T-helper 9 cell (primary cell): ENCODE results near the gene SIGMAR1.

ENCODE experiments used
- DNase-seq: peaks from one replicate; pipeline ENCODE4 v3.0.0-alpha.2; 2020

SIGMAR1 gene

DNA sequence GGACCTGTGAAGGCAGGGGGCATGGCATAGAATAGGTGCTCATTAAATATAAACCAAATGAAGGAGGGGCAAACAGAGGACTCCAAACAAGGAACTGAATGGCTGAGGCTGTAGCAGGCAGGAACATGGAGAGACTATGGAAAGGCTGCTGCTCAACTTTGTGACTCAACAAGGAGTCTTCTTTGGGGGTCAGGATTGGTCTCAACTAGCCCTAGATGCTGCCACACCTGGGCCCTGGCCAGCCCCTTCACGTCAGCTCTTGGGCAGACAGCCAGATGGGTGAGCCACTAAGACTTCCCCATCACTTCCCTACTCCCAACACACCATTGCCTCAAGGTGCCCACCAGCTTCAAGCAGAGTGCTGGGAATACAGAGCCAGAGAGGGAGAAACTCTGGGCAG is 36.7 kb downstream of the SIGMAR1 start:
- no peak for DNase-seq

DNA sequence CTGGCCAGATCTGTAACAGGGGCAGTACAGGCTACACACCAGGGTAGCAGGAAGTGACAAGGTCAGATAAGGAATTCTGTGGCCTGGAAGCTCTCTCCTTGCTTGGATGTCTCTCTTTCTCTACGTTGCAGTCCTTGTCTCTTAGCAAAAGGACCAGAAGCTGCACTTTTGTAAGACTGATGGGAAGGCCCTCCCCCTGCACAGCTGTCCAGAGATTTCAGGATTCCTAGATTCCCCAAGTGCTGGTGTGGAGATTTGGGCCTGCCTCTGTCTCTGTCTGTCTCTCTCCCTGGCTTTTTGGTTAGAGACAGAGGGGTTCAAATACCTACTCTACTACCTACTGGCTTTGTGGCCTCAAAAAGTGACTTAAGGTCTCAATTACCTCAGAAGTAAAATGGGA is 38.0 kb downstream of the SIGMAR1 start:
- DNase-seq = no peak

DNA sequence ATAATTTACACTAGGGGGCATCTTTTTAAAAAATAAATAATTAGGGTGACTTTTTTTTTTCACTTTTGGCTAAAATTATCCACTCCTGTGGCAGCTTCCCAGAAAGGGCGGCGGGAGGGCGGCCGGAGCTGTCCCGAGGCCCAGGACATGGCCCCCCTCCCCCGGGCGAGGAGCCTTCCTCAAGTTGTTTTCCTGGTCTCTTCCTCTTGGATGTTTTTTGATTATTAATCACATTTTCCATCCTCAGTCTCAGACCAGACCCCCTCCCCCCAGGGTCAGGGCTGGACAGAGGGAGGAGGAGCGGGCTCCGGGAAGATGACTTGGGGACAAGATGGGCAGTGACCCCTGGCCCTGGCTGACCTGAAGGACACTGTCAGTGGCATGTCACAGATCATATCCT is 43.4 kb downstream of the SIGMAR1 start:
- no peak for DNase-seq

DNA sequence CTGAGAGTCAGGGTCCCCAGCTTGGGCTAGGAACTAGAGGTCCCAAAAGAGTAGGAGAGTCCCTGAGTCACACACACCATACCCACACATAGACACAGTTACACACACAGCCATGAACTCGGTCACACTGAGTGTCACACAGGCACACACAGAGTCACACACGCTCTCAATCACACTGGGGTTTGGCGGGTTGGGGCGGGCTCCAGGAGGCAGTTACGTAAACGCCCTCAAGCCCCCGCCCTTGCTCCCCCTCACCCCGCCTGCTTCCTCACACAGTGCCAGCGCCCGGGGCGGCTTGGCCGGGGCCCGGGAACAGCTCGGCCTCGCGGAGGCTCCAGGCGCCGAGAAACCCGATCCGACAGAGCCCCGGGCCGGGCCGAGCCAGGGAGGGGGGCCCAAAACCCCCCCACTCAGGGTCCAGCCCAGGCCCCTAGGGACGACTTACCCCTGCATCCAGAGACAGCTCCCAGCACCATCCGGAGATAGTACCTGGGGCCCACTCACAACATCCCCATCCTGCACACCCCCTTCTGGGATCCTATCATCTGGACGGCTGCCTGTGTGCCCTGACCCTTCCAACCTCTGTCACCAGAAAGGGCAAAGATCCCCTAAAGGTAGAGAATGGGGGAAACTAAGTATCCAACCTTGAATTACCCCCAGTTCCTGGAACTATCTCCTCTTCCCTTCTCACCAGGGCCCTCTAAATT is 44.5 kb downstream of the SIGMAR1 start:
- DNase-seq = no peak

DNA sequence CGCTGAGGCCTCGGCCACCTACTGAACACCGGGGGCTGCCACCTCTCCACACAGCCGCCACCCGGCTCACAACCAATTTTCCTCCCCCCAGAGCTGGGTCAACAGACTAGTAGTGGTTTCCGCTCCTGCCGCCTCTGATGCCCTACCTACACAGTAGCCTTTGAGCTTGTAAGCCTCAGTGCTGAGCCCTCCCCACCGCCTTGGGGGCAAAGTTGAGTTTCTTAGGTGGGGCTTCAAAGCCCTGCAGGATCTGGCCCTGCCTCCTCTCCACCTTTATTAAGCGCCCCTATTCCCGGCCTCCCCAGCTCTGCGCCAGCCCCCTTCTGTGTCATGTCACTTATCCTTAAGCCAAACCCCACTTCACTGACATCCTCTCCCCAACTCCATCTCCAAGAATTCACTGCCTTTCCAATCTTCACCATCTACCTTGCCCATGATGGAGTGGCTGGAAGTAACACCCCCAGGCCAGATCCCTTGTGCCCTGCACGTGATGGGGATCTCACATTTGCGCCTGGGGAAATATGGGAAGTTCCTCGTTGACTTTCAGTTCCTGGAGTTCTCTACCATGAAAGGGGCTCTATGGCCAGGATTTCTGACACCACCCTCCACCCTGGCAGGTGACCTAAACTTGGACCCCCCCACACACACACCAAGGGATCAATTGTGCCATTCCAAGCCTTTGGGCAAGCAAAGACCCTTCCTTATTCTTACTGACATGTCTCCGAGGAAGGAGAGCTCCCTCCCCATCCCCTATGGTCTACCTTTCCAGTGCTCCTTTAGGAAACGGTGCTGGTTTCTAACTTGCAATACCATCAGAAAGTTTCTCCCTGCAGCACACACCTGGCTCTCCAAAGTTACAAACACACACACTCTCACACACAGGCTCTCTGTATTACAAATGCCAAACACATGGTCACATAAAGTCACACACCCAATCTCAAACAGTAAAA is 45.4 kb downstream of the SIGMAR1 start:
- DNase-seq = no peak

DNA sequence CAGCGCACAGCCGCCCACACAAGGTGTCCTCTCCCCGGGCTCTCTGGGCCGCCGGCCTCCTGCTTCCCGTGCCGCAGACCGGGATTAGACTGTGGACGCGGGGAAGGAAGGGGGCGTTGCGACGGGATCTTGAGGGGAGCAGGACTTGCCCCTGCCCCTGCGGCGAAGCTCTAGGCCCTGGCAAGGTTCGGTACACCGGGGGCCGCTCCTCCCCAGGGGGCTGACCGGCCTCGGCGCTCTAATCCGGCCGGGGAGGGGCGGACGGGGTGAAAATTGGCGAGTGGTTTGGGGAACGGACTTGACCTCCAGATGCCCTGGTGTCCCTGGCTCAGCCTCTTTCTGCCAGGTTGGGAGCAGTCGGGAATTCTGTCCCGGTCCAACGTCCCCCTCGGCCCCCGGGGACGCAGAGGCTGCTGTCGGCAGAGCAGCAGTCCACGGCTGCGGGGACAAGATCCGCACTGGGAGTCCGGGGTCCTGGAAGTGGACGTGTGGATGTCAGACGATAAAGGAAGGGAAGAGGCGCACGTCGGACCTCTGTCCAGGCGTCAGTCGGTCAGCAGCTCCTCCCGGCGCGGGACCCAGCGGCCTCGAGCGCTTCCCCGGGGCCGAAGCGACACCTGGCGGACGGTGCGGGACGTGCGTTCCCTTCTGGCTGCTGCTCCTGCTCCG is 46.2 kb downstream of the SIGMAR1 start:
- DNase-seq = peak; percentile 75

DNA sequence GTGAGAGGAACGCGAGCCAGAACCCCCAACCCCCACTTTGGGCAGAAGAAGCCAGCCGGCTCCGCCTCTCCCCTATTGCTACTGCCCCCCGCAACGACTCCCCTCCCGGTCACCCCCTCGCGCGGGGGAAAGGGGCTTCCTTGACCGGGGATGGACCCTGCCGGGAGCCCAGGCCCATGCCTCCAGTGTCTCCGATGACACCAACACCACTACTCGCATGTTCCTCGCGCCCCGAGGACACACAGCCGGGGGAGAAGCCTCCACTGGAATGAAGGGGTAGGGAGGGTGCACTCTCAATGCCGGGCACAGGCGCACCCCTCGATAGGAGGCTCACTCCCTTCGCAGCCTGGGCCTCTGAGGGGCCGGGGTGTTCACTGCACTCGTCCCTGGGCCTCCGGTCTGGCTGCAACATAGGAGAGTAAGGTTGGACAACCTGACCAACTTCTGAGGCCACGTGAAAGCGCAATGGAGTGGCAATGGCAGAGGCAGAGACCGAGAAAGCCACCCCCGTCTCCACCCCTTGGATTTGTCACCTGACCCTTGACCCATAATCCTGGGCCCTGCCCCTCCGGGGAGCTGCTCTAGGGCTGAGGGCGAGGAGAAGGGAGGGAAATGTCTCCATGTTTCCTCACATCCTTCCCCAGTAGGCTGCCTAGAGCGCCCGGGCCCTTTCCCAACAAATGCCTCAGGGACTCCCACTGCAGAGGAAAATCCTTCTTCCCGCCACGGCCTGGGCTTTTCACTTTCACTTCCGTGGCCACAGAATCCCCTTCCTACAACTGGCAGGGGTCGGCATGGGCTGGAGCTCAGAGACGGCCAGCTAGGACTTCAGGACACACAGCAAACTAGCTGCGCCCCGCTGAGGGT is 47.0 kb downstream of the SIGMAR1 start:
- DNase-seq = no peak

DNA sequence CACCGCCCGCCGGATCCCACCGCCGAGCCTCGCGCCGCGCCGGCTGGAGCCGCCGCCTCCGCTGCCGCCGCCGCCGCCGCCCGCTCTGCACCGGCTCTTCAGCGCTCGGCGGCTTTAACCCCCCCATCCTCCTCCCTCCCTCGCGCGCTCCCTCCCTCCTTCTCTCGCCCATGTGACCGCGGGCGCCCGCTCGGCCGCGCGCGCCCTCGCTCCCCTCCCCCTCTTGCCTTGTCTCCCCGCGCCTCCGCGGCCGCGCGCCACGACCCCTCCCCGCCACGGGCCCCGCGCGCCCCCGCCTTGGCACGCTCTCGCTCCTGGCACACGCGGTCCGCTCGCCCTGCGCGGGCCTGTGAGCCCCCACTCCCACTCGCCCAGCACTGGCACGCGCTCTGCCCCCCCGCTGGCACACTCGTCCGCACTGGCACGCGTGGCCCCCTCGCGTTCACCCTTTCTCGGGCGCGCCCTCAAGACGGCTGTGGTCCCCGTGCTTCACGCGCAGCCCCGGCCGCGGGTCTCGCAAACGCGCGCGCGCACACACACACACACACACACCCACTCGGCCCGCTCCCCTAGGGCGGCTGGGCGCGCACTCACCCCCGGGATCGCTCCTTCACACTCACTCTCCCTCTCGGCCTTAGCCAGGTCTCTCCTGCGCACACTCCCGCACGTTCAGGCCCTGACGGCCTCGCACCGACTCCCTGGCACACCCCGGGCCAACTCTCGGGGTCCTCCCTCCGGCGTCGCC is 47.8 kb downstream of the SIGMAR1 start, which contains the start of gene CNTFR:
CNTFR (minus strand) TSS at position 89 of the 745 bp plus-strand sequence. CDS start 20,743 bp downstream, outside the sequence.
- no peak for DNase-seq

DNA sequence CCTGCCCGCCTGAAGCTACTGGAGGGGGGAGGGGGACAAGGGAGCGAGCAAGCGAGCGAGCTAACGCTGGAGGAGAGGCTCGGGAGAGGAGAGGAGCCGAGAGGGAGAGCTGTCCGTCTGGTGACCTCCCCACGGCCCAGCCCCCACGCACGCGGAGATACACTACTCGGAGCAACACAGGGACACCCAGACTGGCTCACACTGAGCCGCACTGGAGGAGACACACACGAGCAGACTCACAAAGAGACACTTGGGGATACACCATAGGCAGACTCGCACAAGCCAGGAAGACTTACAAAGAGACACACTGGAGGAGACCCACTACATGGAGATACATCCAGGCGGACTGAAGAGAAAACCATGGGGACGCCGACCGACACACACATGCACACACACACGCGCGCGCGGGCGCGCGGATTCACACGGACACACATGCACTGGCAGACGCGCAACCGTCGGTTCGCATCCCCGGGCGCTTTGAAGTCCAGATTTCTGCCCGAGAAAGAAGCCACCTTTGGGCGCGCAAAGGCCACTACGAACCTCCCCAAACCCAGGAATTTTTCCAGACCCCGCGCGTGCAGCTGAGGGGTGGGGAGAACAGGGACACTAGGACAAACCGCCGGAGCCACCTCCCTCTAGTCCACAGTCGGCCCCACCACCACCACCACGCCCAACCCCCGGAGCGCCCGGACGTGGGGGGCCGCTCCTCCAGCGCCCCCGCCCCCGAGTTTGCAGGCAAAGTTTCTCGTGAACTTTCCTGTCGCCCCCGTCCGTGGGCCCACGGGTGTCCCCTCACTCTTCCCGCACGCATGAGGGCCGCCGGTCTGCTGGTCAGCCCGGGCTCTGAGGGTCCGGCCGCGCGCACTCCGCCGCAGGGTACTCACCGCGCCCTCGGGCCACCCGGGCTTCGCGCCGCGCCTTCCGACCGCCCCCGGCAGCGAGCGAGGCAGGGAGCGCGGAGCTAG is 48.6 kb downstream of the SIGMAR1 start:
- DNase-seq = no peak

DNA sequence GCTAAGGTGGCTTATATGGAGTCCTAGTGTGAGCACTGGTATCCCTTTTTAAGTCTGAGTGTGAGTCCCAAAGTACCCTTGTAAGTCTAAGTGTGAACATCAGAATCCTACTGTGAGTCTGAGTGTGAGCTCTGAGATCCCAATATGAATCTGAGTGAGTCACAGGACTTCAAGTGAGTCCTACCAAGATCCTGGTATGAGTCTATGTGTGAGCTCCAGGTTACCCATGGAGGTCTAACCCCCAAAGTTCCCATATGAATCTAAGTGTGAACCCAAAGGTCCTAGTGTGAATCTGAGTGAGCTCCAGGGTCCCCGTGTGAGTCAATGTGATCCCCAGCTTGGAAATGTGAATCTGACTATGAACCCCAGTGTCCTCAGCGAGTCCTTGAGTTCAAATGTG is 50.3 kb downstream of the SIGMAR1 start:
- DNase-seq = no peak

DNA sequence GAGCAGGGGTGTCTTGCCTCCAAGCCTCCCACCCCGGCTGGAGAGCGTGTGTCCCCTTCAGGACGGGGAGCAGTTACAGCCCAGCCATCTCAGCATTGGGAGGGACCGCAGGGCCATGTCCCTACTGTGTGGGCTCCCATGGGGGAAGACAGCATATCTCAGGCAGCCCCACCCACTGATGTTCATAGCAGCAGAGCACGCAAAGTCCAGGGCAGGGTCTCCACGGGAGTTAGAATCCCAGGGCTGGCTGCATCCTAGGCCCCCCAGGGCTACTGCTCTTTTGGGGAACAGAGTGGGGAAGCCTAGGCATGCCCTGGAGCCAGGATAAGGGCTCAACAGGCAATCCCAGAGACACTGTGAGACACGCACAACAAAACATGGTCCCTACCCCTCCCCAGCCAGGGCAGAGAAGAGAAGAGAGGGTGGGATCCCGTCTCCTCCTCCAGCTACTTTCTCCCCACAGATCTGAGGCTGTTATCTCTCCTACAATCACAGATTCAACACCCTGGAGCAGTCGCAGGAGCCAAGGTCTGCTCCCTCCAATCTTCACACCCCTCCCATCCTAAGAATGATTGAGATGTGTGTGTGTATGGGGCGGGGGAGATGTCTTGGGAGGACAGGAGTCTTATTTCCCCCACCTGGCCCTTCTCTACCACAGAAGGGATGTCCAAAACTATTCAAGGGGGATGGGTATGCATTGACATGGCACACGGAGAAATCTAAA is 51.5 kb downstream of the SIGMAR1 start:
- no peak for DNase-seq

DNA sequence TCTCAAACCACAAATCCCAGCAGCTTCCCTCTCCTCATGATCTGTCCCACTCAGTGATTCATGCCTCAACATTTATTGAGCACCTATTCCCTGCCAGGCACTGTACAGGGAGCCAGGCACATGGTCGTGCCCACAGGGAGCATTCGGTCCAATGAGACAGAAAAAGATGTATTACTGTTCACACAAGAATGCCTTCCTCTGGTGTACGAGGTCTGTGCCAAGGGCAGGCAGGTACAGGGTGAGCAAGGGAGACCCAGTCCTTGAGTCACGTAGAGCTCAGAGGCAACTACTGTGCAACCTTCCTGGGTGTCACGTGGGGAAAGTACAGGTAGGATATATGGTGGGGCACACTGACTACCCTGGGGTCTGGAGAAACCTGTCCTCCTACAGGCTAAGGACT is 52.6 kb downstream of the SIGMAR1 start:
- no peak for DNase-seq
